22Rv1 (cell line): ENCODE data around the gene HS3ST3B1.

Source experiments
- CTCF ChIP-seq: fragments of 450-650 bp; IDR thresholded peaks from 2 replicates; pipeline ENCODE4 v1.5.1; 2017; ENCODE audit warnings: mild to moderate bottlenecking
- ZFX ChIP-seq: fragments of 450-650 bp; IDR thresholded peaks from 2 replicates; pipeline ENCODE4 v1.6.1; 2017; ENCODE audit warnings: antibody characterized with exemption, borderline replicate concordance

- TF ChIP-seq CTCF (no peak), ZFX (no peak)
Observed at GRCh38 chr17:14389681-14390080, 88.8 kb downstream of the HS3ST3B1 start.
